Keratinocyte (primary cell): ENCODE measurements around the gene ADAMTS2. TPM values are rescaled to one million over a fixed set of nuclear protein-coding genes. Genes with fewer than 3 reads are reported as not detected.

Source experiments
- DNase-seq: peaks from one replicate; pipeline ENCODE4 v3.0.0-alpha.2; 2011; ENCODE audit warnings: low read depth, missing footprints, low spot score
- FAIRE-seq: peaks from 2 replicates; lab custom pipeline; 2011; peaks lifted over from hg19 to GRCh38; lab: Jason Lieb, UNC
- H2AFZ ChIP-seq: 2 replicates; pipeline ENCODE4 v1.6.0; 2012; ENCODE audit warnings: low read length, control low read depth, inconsistent platforms; ENCODE audit not compliant: control insufficient read depth
- H3K27ac ChIP-seq: 2 replicates; pipeline ENCODE4 v1.5.1; 2011; ENCODE audit warnings: low read length; ENCODE audit not compliant: control insufficient read depth, insufficient read depth
- H3K27me3 ChIP-seq: 3 replicates; pipeline ENCODE4 v1.6.0; 2011; ENCODE audit warnings: low read length; ENCODE audit not compliant: control insufficient read depth, insufficient read depth; ENCODE audit errors: extremely low read depth
- H3K36me3 ChIP-seq, 2 experiments: 2 replicates in 1 of 2; 3 replicates in 1 of 2; pipeline ENCODE4 v1.5.1; 2011; ENCODE audit warnings: low read length in 2 of 2, mild to moderate bottlenecking in 1 of 2; ENCODE audit not compliant: control insufficient read depth in 2 of 2, insufficient read depth in 2 of 2; ENCODE audit errors: extremely low read depth in 1 of 2
- H3K4me1 ChIP-seq: 3 replicates; pipeline ENCODE4 v1.5.1; 2011; ENCODE audit warnings: low read length; ENCODE audit not compliant: control insufficient read depth, insufficient read depth; ENCODE audit errors: extremely low read depth
- H3K4me2 ChIP-seq: 3 replicates; pipeline ENCODE4 v1.6.0; 2011; ENCODE audit warnings: low read depth, low read length; ENCODE audit not compliant: control insufficient read depth, insufficient read depth; ENCODE audit errors: extremely low read depth
- H3K4me3 ChIP-seq, 3 experiments: fragments of 200-600 bp in 1 of 3; sonication (generic) in 1 of 3; 2 replicates in 2 of 3; 3 replicates in 1 of 3; pipeline ENCODE4 v1.5.1; 2011 to 2016; ENCODE audit warnings: low read length in 3 of 3, mild to moderate bottlenecking in 3 of 3, control low read depth in 2 of 3, inconsistent platforms in 1 of 3, low read depth in 1 of 3, mixed read lengths in 1 of 3, mixed run types in 1 of 3, moderate library complexity in 1 of 3; ENCODE audit not compliant: control insufficient read depth in 2 of 3, insufficient read depth in 2 of 3; ENCODE audit errors: extremely low read depth in 1 of 3
- H3K79me2 ChIP-seq: 2 replicates; pipeline ENCODE4 v1.6.0; 2012; ENCODE audit warnings: low read length; ENCODE audit not compliant: control insufficient read depth, insufficient read depth
- H3K9ac ChIP-seq: 3 replicates; pipeline ENCODE4 v1.6.0; 2011; ENCODE audit warnings: low read length; ENCODE audit not compliant: control insufficient read depth, insufficient read depth; ENCODE audit errors: extremely low read depth
- H3K9me1 ChIP-seq: 3 replicates; pipeline ENCODE4 v1.6.0; 2011; ENCODE audit warnings: low read length; ENCODE audit not compliant: control insufficient read depth, insufficient read depth; ENCODE audit errors: extremely low read depth
- H3K9me3 ChIP-seq: 2 replicates; pipeline ENCODE4 v1.5.1; 2012; ENCODE audit warnings: low read depth, low read length; ENCODE audit not compliant: control insufficient read depth
- H4K20me1 ChIP-seq: 3 replicates; pipeline ENCODE4 v1.6.0; 2011; ENCODE audit warnings: low read length; ENCODE audit not compliant: control insufficient read depth, insufficient read depth; ENCODE audit errors: extremely low read depth
- EZH2 ChIP-seq: IDR thresholded peaks from one replicate; pipeline ENCODE4 v1.6.1; 2012; ENCODE audit warnings: inconsistent platforms, mild to moderate bottlenecking, low read length, moderate library complexity
- dilution Hi-C: fragments of 300-500 bp; cut with MboI; formaldehyde crosslinking; loops from one replicate; pipeline ENCODE4 v1.7.0; 2020; ENCODE audit warnings: low sequenced_read_pairs; ENCODE audit not compliant: extremely low pct_ligation_motif_present
- polyA plus RNA-seq, 5 experiments: library from polyadenylated mRNA; depleted of rRNA in 3 of 5; stranded (reverse) in 3 of 5; stranded (forward) in 1 of 5; unstranded in 1 of 5; fragments of >200 nt; gene quantifications; 1 replicate in 1 of 5; 2 replicates in 3 of 5; 3 replicates in 1 of 5; pipeline versions ENCODE4 v1.2.1 to v1.2.3, GENCODE V29; 2011 to 2012; ENCODE audit warnings: missing spikeins in 2 of 5, low read depth in 1 of 5, low replicate concordance in 1 of 5
- TF ChIP-seq, protein P1 (sequence below), 3 experiments: IDR thresholded peaks in 1 of 3; conservative IDR thresholded peaks in 1 of 3; optimal IDR thresholded peaks in 1 of 3; 2 replicates in 2 of 3; 3 replicates in 1 of 3; pipeline versions ENCODE3 to v1.5.1; 2011; ENCODE audit warnings: low read length in 3 of 3, mild to moderate bottlenecking in 3 of 3, moderate library complexity in 2 of 3, control low read depth in 1 of 3, inconsistent platforms in 1 of 3; ENCODE audit not compliant: insufficient read depth in 2 of 3; ENCODE audit errors: extremely low read depth in 1 of 3

ADAMTS2 gene
- polyA plus RNA-seq, 1 donor (not counting 4 experiments of a cell fraction or from before 2014, with no cell fraction given), result not detected

DNA sequence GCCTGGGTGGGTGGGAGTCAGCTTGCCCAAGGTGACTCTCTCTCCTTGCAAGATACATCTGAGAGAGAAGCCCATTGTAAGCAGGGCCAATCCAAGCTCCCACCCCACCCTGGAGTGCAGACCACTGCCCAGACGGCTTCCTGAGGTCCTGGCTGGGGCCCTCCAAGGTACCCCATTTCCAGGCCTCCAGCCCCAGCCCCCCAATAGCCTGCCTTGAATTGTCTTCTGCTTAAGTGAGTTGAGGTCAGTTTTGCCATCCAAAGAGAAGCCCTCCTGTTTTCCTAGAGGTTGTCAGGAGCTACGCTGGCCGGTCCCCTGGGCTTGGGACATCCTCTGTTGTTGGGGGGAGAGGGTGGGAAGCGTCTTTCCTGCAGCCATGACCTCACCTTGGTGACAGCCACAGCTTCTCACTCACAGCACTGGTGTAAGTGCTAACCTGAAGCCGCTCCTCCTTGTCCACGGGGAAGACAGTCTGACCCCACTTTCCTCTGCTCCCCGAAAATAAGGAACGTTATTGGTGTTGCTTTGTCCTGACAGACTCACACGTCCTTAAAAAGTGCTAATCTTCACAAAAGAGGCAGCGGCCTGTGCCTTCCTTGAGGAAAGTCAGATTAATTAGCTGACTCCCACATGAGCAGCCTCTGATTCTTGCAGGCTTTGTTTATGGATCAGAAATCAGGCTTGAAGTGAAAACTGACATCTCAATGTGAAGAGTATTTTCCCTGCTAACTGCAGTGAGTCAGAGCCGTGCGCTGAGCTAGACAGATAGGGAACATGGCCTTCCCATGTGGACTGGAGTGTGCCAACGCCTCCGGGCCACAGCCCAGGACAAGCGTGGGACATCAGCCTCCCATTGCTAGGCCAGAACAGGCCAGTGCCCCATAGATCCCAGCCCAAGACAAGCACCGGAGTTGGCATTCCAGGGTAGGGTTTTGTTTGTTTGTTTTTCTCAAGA is 52.3 kb downstream of the ADAMTS2 start:
- Histone ChIP-seq H3K79me2 (no peaks in the 10 kb centered on the region), H3K27ac (no peak overlapping the region), H3K27me3 (no peaks in the 10 kb centered on the region), H3K4me2 (no peak overlapping the region), H3K4me1 (no peaks in the 10 kb centered on the region), H3K9ac (no peak overlapping the region), H4K20me1 (no peaks in the 10 kb centered on the region), H2AFZ (no peak overlapping the region), H3K36me3 (no peaks in the 10 kb centered on the region), H3K9me1 (no peaks in the 10 kb centered on the region), H3K9me3 (peaks cover 18% of the 10 kb centered on the region), H3K4me3 (no peak overlapping the region)
- TF ChIP-seq EZH2, result no peak
- TF ChIP-seq, protein P1, sequence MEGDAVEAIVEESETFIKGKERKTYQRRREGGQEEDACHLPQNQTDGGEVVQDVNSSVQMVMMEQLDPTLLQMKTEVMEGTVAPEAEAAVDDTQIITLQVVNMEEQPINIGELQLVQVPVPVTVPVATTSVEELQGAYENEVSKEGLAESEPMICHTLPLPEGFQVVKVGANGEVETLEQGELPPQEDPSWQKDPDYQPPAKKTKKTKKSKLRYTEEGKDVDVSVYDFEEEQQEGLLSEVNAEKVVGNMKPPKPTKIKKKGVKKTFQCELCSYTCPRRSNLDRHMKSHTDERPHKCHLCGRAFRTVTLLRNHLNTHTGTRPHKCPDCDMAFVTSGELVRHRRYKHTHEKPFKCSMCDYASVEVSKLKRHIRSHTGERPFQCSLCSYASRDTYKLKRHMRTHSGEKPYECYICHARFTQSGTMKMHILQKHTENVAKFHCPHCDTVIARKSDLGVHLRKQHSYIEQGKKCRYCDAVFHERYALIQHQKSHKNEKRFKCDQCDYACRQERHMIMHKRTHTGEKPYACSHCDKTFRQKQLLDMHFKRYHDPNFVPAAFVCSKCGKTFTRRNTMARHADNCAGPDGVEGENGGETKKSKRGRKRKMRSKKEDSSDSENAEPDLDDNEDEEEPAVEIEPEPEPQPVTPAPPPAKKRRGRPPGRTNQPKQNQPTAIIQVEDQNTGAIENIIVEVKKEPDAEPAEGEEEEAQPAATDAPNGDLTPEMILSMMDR (optimal IDR thresholded peaks at IDR 0.05 in 1 of 3, IDR thresholded peaks at IDR 0.05 in 1 of 3, conservative IDR thresholded peaks at IDR 0.05 in 1 of 3; ENCODE audit: extremely low read depth in 1 of 3, insufficient read depth in 2 of 3, low read length in 3 of 3), result no peak
- dilution Hi-C loops, result no loop called here
- no peak for DNase-seq
- FAIRE-seq, result no peak

DNA sequence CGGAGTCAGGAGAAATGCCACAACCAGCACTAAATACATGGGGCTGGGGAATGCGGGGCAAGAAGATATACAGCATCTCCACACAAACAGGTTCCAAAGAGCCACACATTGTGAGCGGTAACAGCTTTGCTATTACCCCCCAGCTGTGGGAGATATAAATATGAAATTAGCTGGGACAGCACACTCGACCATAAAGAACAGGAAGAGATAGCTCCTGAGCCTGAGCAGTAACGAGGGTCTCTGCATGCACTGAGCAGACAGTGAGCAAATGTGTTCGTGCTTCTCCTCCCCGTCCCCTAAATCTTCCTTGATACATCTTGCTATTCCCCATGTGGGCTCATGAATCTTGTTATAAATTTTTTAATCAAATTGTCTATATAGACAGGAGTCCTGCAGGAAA is 53.1 kb downstream of the ADAMTS2 start:
- H3K9me3 ChIP-seq, result peaks cover 18% of the 10 kb centered on the region
- no peak for TF ChIP-seq EZH2
- TF ChIP-seq, protein P1 (optimal IDR thresholded peaks at IDR 0.05 in 1 of 3, IDR thresholded peaks at IDR 0.05 in 1 of 3, conservative IDR thresholded peaks at IDR 0.05 in 1 of 3; ENCODE audit: extremely low read depth in 1 of 3, insufficient read depth in 2 of 3, low read length in 3 of 3), result no peak
- H3K27me3 ChIP-seq, result no peaks in the 10 kb centered on the region
- H2AFZ ChIP-seq, result no peak overlapping the region
- no peaks in the 10 kb centered on the region for H3K36me3 ChIP-seq
- no peak overlapping the region for H3K4me3 ChIP-seq
- no peak overlapping the region for H3K9ac ChIP-seq
- H3K79me2 ChIP-seq, result no peaks in the 10 kb centered on the region
- no peaks in the 10 kb centered on the region for H4K20me1 ChIP-seq
- H3K4me2 ChIP-seq, result no peak overlapping the region
- no peak overlapping the region for H3K27ac ChIP-seq
- no peaks in the 10 kb centered on the region for H3K9me1 ChIP-seq
- H3K4me1 ChIP-seq, result no peaks in the 10 kb centered on the region
- dilution Hi-C loops, result no loop called here
- DNase-seq, result no peak
- FAIRE-seq, result no peak
